ENCODE results near the gene RIN1. TPM values are rescaled to one million over a fixed set of nuclear protein-coding genes. Genes with fewer than 3 reads are reported as not detected.

The RIN1 gene
- total RNA-seq, 2 experiments from 2014 or later: 1.2 to 1.6 TPM

DNA sequence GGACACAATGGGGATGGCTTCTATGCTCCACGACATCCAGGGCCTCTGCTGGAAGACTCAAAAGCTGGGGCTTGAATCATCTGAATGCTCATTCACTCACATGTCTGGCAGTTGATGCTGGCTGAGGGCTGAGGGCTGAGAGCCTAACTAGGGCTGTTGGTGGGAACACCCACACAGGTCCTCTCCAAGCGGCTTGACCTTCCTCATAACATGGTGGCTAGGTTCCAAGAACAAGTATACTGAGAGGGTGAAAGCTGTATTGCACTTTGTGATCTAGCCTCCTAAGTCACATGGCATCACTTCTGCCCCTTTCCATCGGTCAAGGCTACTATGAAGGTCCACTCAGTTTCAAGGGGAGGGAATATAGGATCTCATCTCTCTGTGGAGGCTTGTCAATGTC, 37.0 kb downstream of the RIN1 start:
- no peaks in the 10 kb centered on the region for H3K4me1 ChIP-seq (ENCODE audit: insufficient read depth, low read length)
- H3K27ac ChIP-seq (ENCODE audit: low read depth in 1 of 2, low read length in 2 of 2): no peak overlapping the region
- ATAC-seq (ENCODE audit: poor library complexity): no peak
- H3K4me1 Mint-ChIP-seq (ENCODE audit: low read depth): no peaks in the 10 kb centered on the region
- no peaks in the 10 kb centered on the region for H3K9me3 ChIP-seq (ENCODE audit: control insufficient read depth in 1 of 2, insufficient read depth in 1 of 2, low read length in 2 of 2)
- H3K27me3 Mint-ChIP-seq: peaks cover 5% of the 10 kb centered on the region
- ChIA-PET POLR2A (no interaction called here), CTCF (no interaction called here)
- intact Hi-C loops (cut with DNase I, micrococcal nuclease): no loop called here
- TF ChIP-seq, protein P1, sequence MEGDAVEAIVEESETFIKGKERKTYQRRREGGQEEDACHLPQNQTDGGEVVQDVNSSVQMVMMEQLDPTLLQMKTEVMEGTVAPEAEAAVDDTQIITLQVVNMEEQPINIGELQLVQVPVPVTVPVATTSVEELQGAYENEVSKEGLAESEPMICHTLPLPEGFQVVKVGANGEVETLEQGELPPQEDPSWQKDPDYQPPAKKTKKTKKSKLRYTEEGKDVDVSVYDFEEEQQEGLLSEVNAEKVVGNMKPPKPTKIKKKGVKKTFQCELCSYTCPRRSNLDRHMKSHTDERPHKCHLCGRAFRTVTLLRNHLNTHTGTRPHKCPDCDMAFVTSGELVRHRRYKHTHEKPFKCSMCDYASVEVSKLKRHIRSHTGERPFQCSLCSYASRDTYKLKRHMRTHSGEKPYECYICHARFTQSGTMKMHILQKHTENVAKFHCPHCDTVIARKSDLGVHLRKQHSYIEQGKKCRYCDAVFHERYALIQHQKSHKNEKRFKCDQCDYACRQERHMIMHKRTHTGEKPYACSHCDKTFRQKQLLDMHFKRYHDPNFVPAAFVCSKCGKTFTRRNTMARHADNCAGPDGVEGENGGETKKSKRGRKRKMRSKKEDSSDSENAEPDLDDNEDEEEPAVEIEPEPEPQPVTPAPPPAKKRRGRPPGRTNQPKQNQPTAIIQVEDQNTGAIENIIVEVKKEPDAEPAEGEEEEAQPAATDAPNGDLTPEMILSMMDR (IDR thresholded peaks at IDR 0.05): no peak
- H3K36me3 ChIP-seq (ENCODE audit: insufficient read depth, low read length): no peaks in the 10 kb centered on the region
- no peak overlapping the region for H3K4me3 ChIP-seq (ENCODE audit: low read length)
- no peak for DNase-seq
- H3K27me3 ChIP-seq (ENCODE audit: control insufficient read depth in 1 of 2, insufficient read depth in 2 of 2, low read length in 2 of 2): no peaks in the 10 kb centered on the region
- H3K9me3 Mint-ChIP-seq: no peaks in the 10 kb centered on the region
- H3K4me3 Mint-ChIP-seq: no peak overlapping the region
- H3K36me3 Mint-ChIP-seq (ENCODE audit: low read depth): no peaks in the 10 kb centered on the region
- H3K27ac Mint-ChIP-seq: no peak overlapping the region

DNA sequence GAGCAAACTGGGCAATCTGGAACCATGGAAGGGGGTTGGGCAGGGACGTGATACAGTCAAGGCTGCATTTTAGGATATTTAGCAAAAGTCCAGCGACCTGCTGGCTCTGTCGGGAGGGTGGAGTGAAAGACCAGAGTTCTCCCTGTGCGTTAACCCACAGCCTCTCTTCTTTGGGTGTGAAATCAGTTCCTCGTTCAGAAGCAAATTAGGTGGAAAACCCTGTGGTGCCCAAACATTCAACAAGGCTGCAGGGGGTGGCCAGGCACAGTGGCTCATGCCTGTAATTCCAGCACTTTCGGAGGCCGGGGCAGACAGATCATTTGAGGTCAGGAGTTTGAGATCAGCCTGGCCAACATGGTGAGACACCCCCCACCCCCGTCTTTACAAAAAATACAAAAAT, 38.6 kb downstream of the RIN1 start:
- intact Hi-C loops (cut with DNase I, micrococcal nuclease): no loop called here
- H3K4me1 ChIP-seq (ENCODE audit: insufficient read depth, low read length): peaks cover 2% of the 10 kb centered on the region

DNA sequence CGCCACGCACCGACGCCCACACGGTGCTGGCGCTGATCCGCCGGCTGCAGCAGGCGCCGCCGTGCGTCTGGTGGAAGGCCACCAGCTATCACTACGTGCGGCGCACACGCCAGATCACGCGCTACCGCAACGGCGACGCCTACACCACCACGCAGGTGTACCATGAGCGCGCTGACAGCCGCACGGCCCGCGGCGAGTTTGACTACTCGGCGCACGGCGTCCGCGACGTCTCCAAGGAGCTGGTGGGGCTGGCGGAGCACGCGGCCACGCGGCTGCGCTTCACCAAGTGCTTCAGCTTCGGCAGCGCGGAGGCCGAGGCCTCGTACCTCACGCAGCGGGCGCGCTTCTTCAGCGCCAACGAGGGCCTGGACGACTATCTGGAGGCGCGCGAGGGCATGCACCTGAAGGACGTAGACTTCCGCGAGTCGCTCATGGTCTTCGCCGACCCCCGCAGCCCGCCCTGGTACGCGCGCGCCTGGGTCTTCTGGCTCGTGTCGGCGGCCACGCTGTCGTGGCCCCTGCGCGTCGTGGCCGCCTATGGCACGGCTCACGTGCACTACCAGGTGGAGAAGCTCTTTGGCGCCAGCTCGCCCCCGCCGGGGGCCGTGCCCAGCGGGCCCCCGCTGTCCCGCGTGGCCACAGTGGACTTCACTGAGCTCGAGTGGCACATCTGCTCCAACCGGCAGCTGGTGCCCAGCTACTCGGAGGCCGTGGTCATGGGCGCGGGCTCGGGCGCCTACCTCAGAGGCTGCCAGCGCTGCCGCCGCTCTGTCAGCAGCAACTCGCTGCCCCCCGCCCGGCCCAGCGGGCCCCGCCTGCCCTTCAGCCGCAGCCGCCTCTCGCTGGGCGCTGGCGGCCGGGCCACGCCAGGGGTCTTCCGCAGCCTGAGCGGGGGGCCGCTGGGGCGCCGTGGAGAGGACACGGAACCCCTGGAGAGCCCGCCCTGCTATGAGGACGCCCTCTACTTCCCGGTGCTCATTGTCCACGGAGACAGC, 41.3 kb downstream of the RIN1 start:
- CTCF ChIA-PET: no interaction called here

More for the DNA sequence above, 38.6 kb downstream of the RIN1 start:
- ChIA-PET CTCF (no interaction called here), POLR2A (interaction anchor here (1.2 kb wide), 1 partner anchor 9 kb away, joined by 3 read pairs; the partner anchor contains the start of gene YIF1A)
- H3K9me3 Mint-ChIP-seq: no peaks in the 10 kb centered on the region
- Histone ChIP-seq H3K4me3 (ENCODE audit: low read length) (no peak overlapping the region), H3K27me3 (ENCODE audit: control insufficient read depth in 1 of 2, insufficient read depth in 2 of 2, low read length in 2 of 2) (peaks cover 9 to 11% of the 10 kb centered on the region in 2 experiments), H3K36me3 (ENCODE audit: insufficient read depth, low read length) (no peaks in the 10 kb centered on the region), H3K27ac (ENCODE audit: low read depth in 1 of 2, low read length in 2 of 2) (no peak overlapping the region), H3K9me3 (ENCODE audit: control insufficient read depth in 1 of 2, insufficient read depth in 1 of 2, low read length in 2 of 2) (peaks cover 0 to 5% of the 10 kb centered on the region in 2 experiments)
- ATAC-seq (ENCODE audit: poor library complexity) (no peak), DNase-seq (no peak)
- no peak overlapping the region for H3K4me3 Mint-ChIP-seq
- peaks cover 16% of the 10 kb centered on the region for H3K27me3 Mint-ChIP-seq
- H3K4me1 Mint-ChIP-seq (ENCODE audit: low read depth): no peaks in the 10 kb centered on the region
- no peak overlapping the region for H3K27ac Mint-ChIP-seq
- H3K36me3 Mint-ChIP-seq (ENCODE audit: low read depth): no peaks in the 10 kb centered on the region
- TF ChIP-seq, protein P1 (IDR thresholded peaks at IDR 0.05): no peak

More for the DNA sequence above, 41.3 kb downstream of the RIN1 start:
- Mint-ChIP-seq H3K4me3 (no peak overlapping the region), H3K36me3 (ENCODE audit: low read depth) (no peaks in the 10 kb centered on the region), H3K9me3 (no peaks in the 10 kb centered on the region), H3K4me1 (ENCODE audit: low read depth) (peaks cover 12% of the 10 kb centered on the region), H3K27ac (no peak overlapping the region), H3K27me3 (peaks cover 19% of the 10 kb centered on the region)
- Histone ChIP-seq H3K27ac (ENCODE audit: low read depth in 1 of 2, low read length in 2 of 2) (no peak overlapping the region), H3K4me3 (ENCODE audit: low read length) (no peak overlapping the region), H3K27me3 (ENCODE audit: control insufficient read depth in 1 of 2, insufficient read depth in 2 of 2, low read length in 2 of 2) (peaks cover 18 to 23% of the 10 kb centered on the region in 2 experiments), H3K36me3 (ENCODE audit: insufficient read depth, low read length) (no peaks in the 10 kb centered on the region), H3K9me3 (ENCODE audit: control insufficient read depth in 1 of 2, insufficient read depth in 1 of 2, low read length in 2 of 2) (peaks cover 0 to 9% of the 10 kb centered on the region in 2 experiments), H3K4me1 (ENCODE audit: insufficient read depth, low read length) (peaks cover 21% of the 10 kb centered on the region)
- ATAC-seq (ENCODE audit: poor library complexity): no peak
- intact Hi-C loops (cut with DNase I, micrococcal nuclease): no loop called here
- TF ChIP-seq, protein P1 (IDR thresholded peaks at IDR 0.05): no peak
- DNase-seq: peak in 1 of 14 experiments; percentile 41
- POLR2A ChIA-PET: no interaction called here
